Mammary epithelial cell (primary cell): ENCODE results near the gene COL26A1.

ENCODE experiments used
- EZH2 ChIP-seq: IDR thresholded peaks from 2 replicates; pipeline ENCODE4 v1.6.1; 2012; ENCODE audit warnings: low read length, inconsistent platforms, borderline replicate concordance
- TF ChIP-seq, protein P1 (sequence below), 2 donors: IDR thresholded peaks in 1 of 2; conservative IDR thresholded peaks in 1 of 2; 2 replicates each; pipeline ENCODE4 v1.5.1; 2011 to 2012; ENCODE audit warnings: inconsistent platforms in 2 of 2, low read length in 2 of 2, mild to moderate bottlenecking in 2 of 2, control low read depth in 1 of 2, low read depth in 1 of 2; ENCODE audit not compliant: insufficient read depth in 1 of 2; ENCODE audit errors: extremely low read depth in 1 of 2

DNA sequence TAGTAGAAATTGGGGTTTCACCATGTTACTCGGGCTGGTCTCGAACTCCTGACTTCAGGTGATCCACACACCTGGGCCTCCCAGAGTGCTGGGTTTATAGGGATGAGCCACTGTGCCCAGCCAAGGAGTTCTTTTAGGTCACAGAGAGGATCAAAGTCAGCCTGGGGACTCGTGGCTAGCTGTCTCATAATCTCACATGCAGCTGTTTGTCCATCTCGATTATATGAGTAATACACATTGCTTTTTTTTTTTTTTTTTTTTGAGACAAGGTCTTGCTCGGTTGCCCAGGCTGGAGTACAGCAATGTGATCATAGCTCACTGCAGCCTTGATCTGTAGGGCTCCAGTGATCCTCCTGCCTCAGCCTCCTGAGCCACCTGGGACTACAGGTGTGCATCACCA is 43.3 kb upstream of the COL26A1 start:
- TF ChIP-seq, protein P1, sequence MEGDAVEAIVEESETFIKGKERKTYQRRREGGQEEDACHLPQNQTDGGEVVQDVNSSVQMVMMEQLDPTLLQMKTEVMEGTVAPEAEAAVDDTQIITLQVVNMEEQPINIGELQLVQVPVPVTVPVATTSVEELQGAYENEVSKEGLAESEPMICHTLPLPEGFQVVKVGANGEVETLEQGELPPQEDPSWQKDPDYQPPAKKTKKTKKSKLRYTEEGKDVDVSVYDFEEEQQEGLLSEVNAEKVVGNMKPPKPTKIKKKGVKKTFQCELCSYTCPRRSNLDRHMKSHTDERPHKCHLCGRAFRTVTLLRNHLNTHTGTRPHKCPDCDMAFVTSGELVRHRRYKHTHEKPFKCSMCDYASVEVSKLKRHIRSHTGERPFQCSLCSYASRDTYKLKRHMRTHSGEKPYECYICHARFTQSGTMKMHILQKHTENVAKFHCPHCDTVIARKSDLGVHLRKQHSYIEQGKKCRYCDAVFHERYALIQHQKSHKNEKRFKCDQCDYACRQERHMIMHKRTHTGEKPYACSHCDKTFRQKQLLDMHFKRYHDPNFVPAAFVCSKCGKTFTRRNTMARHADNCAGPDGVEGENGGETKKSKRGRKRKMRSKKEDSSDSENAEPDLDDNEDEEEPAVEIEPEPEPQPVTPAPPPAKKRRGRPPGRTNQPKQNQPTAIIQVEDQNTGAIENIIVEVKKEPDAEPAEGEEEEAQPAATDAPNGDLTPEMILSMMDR (conservative IDR thresholded peaks at IDR 0.05 in 1 of 2, IDR thresholded peaks at IDR 0.05 in 1 of 2; ENCODE audit: extremely low read depth in 1 of 2, insufficient read depth in 1 of 2, low read depth in 1 of 2, low read length in 2 of 2): no peak
- TF ChIP-seq EZH2: no peak
